ENCODE data around the gene TRPM5.
"Not testable (repeated sequence)": the region's sequence is repeated elsewhere in the genome, so short reads cannot be mapped to it uniquely, and the experiment has no call there.

The TRPM5 gene, protein sequence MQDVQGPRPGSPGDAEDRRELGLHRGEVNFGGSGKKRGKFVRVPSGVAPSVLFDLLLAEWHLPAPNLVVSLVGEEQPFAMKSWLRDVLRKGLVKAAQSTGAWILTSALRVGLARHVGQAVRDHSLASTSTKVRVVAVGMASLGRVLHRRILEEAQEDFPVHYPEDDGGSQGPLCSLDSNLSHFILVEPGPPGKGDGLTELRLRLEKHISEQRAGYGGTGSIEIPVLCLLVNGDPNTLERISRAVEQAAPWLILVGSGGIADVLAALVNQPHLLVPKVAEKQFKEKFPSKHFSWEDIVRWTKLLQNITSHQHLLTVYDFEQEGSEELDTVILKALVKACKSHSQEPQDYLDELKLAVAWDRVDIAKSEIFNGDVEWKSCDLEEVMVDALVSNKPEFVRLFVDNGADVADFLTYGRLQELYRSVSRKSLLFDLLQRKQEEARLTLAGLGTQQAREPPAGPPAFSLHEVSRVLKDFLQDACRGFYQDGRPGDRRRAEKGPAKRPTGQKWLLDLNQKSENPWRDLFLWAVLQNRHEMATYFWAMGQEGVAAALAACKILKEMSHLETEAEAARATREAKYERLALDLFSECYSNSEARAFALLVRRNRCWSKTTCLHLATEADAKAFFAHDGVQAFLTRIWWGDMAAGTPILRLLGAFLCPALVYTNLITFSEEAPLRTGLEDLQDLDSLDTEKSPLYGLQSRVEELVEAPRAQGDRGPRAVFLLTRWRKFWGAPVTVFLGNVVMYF (N-terminal part only)

DNA sequence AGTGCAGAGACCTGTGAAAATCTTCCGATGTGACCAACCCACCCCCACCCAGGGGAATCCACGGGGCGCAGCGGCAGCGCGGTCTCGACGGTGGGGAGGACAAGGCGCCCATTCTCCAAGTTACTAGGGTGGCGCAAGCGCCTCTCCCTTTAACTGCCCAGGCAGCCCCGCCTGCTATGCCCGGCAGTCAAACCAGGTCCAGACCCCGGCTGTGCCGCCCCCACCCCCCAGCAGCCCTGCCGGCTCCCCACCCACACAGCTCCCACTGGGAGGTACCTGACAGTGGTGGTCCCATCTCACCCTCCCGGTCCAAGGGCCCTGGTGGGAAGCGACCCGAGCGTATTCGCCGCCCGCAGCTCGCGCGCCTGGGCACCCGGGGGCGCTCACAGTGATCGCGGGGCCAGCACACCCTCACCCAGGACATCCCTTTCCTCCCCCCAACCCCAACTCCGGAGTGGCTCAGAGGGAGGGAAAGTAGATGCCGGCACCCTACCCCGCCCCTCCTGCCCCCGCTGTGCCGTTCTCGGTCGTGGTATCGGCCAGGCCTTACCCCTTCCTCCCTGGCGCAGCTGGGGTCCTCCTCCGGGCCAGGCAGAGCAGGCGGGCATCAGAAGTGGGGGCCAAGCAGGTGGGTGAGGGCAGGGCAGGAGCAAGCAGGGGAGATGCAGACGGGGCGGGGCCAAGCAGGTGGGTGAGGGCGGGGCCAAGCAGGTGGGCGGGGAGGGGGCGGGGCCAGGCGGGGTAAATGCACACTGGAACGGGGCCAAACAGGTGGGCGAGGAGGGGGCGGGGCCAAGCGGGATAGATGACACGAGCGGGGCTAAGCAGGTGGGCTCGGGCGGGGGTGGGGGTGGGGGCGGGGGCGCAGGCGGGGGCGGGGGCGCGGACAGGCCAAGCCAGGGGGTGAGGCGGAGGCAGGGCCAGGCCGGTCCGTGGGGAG lies at the start of gene TRPM5:
TRPM5 (minus strand) TSS at position 634 of the 940 bp plus-strand sequence. CDS start 21,478 bp downstream, outside the sequence.
- peak in 1 of 2 experiments; percentile 11 for DNase-seq

DNA sequence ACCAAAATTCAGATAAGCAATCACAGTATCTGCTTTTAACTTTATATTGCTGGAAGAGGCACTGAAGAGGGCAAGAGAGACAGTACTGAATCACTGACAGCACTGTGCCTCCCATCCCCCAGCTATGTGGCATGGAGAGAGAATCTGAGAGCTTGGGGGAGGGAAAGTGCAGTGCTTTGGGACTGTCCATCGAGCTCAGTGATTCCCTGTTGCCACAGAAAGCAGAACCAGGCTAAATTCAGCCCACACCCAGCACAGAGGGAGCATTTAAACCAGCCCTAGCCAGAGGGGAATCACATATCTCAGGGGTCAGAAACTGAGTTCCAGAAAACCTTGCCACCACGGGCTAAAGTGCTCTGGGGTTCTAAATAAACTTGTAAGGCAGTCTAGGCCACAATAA lies 44.8 kb upstream of the TRPM5 start:
- DNase-seq: no peak

- no peak for DNase-seq
These were observed 43.7 kb upstream of the TRPM5 start for GRCh38 chr11:2488004-2488403.

GRCh38 chr11:2484576-2485125 lies 40.3 kb upstream of the TRPM5 start:
- DNase-seq: no peak

GRCh38 chr11:2483426-2483825 lies 39.1 kb upstream of the TRPM5 start:
- no peak for DNase-seq

GRCh38 chr11:2482745-2483144 lies 38.4 kb upstream of the TRPM5 start:
- no peak for DNase-seq

DNA sequence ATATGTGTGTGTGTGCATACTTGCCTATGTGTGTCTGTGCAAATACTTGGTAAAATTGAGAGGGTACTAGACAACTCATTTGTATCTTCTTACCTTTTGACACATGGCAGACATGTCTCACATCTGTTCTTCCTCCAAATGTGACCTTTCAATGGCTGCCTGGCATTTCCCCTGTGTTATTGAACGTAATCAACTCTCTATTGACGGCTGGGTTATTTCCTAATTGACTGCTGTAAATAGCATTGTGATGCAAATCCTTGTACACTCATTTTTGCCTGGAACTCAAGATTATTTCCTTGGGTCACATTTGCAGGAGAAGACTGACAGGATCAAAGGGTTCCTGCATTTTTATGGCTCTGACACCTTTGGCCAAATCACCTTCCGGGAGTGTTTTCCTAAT lies 37.9 kb upstream of the TRPM5 start:
- DNase-seq: no peak

- no peak for DNase-seq
These were observed 36.9 kb upstream of the TRPM5 start for GRCh38 chr11:2481253-2481652.

GRCh38 chr11:2480874-2481220 lies 36.5 kb upstream of the TRPM5 start:
- DNase-seq: no peak

DNA sequence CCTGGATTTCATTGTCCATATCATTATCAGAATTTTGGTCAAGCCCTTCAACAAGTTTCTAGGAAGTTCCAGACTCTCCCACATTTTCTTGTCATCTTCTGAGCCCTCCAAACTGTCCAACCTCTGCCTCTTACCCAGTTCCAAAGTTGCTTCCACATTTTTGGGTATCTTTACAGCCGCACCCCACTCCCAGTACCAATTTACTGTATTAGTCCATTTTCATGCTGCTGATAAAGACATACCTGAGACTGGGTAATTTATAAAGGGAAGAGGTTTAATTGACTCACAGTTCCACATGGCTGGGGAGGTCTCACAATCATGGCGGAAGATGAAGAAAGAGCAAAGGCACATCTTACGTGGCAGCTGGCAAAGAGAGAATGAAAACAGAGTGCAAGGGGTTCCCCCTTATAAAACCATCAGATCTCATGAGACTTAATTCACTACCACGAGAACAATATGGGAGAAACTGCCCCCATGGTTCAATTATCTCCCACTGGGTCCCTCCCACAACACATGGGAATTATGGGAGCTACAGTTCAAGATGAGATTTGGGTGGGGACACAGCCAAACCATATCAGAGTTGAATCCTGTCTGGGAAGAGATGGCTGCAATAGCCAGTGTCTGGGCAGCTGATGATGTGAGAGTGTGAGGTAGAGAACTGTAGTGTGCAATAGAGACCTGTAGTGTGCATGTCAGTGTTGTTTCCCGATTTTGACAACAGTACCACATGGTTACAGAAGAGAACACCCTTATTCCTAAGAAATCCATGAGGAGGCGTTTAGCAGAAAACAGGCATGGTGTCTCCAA lies 36.0 kb upstream of the TRPM5 start:
- DNase-seq: not testable (repeated sequence)

DNA sequence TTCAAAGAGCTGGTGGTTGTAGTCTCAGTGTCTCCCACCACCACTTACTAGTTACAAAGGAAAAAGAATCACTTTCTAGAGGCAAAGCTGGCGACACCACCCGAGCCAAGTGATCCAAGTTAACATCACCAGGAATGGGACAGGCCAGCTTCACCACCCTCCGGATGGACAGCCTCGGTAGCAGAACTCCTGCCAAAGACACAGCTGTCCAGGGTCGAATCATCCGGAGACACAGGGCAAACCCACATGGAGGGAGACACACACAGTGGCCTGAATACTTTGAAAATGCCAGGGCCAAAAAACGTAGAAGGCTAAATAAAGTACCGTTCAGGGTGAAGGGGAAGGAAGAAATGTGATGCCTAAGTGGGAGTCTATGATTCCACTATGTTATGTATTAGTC lies 33.6 kb upstream of the TRPM5 start:
- DNase-seq: no peak

GRCh38 chr11:2477254-2477653 lies 32.9 kb upstream of the TRPM5 start:
- DNase-seq: no peak

- no peak for DNase-seq
These were observed 31.0 kb upstream of the TRPM5 start for GRCh38 chr11:2475136-2475918.

- peak; percentile 71 to 86 for DNase-seq
These were observed 30.0 kb upstream of the TRPM5 start for GRCh38 chr11:2474059-2474901.

DNA sequence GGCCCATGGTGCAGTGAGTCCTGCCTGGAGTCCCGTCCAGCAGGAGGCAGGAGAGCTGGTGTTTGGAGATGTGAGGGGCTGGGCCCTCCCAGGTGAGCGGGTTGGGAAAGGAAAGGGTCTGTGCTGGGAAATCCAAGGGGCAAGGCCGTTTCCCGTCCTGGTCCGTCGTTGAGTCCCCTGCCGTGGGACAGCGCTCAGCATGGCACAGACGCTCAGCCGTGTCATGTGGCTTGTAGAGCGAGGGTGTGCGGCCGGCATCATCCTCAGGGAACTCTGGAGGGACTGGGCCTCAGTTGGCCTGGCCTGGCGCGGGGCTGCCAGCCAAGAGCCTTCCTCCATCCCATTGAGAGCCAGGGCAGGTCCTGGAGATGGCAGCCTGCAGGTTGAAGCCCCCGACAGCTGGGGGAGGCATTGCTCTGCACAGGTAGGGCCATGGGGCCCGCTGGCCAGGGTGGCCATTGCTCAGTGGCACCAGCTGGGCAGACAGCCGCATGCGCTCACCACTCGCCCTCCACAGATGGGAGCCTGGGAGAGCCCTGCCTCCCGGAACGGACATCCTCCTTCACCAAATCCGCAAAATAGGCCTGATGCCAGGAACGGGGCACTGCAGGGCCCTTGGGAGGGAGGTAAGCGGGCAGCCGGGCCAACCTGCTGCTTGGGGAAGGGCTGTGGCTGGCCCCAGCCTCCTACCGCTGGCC lies 29.2 kb upstream of the TRPM5 start:
- peak; percentile 93 to 94 for DNase-seq

- DNase-seq: no peak
These were observed 28.3 kb upstream of the TRPM5 start for GRCh38 chr11:2472428-2473186.

GRCh38 chr11:2471804-2472096 lies 27.4 kb upstream of the TRPM5 start:
- DNase-seq: no peak

- DNase-seq: no peak
These were observed 26.9 kb upstream of the TRPM5 start for GRCh38 chr11:2471048-2471803.

All from NCI-H524 (cell line).